HG03139 (cell line): ENCODE results near the gene BEND5.

Source experiments
- ATAC-seq: cut with Tn5 transposase; IDR thresholded peaks from one replicate; pipeline ENCODE4 v1.9.1; 2021; ENCODE audit not compliant: unreplicated experiment

The BEND5 gene

DNA sequence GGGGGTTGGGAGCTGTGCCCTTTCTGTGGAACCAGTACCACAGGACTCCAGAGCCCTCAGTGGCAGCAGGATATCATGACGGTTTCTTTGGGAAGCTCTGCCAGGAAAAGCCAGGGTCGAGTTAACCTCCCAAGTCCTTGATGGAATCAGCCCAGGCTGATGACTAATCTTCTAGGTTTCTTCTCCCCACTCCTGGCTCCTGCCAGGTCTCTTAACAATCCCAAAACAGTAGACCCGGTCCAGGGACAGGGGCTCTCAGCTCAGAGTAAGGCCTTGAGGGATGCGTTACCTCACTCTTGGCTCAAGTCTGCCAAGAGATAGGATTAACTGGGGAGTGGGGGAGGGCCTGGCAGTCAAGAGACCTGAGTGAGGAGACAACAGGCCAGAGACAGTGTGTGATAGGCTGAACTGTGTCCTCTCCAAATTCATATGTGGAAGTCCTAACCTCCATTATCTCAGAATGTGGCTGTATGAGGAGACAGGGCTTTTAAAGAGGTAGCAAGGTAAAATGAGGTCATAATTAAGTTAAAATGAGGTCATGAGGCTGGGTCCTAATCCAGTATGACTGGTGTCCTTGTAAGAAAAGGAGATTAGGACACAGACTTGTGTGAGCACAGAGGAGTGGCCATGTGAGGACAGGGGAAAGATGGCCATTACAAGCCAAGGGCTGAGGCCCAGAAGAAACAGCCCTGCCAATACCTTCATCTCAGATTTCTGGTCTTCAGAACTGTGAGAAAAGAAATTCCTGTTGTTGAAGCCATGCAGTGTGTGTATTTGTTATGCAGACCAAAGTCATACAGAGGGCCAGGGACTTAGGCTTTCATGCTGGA is 95.0 kb downstream of the BEND5 start:
- no peak for ATAC-seq

DNA sequence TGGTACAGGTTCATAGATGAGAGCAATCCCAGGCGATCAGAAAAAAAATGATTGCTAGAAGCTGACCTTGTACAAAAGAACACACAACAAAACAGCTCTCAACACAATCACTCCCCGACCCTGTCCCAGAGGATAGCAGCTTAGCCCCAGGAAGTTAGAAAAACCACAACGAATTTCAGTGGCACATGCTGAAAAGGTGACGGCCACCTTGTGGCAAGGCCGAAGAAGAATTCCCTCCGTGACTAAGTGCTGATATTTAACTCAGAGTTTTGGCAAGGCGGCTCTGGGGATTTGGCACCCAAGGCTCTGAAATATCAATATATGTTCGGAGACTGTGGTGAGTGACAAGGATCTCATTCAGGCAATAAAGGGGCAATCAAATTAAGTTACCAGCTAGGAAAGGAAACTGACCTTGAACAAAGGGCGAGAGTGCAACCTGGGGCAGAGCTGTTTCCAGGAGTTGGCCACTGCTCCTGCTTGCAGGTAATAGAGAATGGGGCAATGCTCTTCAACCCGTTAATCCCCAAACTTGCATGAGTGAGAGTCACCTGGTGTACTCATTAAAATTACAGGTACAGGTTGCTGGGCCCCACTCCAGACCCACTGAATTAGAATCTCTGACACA is 96.2 kb downstream of the BEND5 start:
- no peak for ATAC-seq

- no peak for ATAC-seq
Measured at GRCh38 chr1:48679859-48680258, 96.8 kb downstream of the BEND5 start.

DNA sequence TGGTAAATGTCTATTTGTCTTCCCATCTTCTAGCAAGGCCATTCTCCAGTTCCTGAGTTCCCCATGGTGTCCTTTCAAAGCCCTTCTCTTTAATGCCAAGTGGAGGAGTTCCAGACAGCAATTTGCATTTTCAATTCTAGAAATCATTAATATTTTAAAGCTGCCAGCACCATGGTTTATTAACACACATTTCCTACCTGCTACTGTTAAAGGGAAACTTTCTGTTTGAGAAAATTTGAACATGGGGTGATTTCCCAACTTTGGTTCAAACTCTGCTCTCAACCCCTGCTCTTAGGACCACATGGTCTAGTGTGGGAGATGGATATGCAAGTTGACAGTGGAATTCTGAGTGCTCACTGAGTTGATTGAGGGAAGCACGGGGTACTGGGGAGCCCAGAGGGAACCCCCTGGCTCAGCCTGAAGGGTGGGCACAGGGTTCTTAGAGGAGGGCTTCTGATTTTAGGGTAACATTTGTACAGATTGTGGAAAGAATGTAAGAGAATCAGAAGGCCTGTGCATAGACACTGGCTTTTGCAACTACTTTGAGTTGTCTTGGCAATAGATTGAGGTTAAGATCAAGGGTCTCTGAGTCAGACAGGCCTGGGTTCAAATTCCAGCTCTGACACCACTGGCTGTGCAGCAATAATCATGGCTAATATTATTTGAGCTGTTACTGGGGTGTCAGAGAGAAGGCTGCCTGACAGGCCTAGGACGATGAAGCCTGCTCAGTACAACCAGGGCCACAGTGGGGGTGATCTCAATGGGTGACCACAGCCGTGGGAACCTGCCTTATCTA is 97.8 kb downstream of the BEND5 start:
- no peak for ATAC-seq
